K562 (cell line): ENCODE results near the gene CCNL1. TPM values are rescaled to one million over a fixed set of nuclear protein-coding genes. Genes with fewer than 3 reads are reported as not detected.

Experiments used
- FOXM1 ChIP-seq, 2 experiments: fragments of 450-650 bp in 1 of 2; sonication (generic) in 1 of 2; formaldehyde crosslinking in 1 of 2; IDR thresholded peaks; 2 replicates each; pipeline versions ENCODE4 v1.6.1 to v1.9.0; 2017 to 2022; ENCODE audit warnings: low read depth in 2 of 2, mild to moderate bottlenecking in 2 of 2, missing genetic modification reagents in 1 of 2, moderate library complexity in 1 of 2
- LEF1 ChIP-seq: fragments of 450-650 bp; IDR thresholded peaks from 2 replicates; pipeline ENCODE4 v1.6.1; 2016; ENCODE audit warnings: mild to moderate bottlenecking
- MCM7 ChIP-seq, 2 experiments: fragments of 450-650 bp; IDR thresholded peaks; 2 replicates each; pipeline ENCODE4 v1.6.1; 2016 to 2018
- POLR2AphosphoS5 ChIP-seq: IDR thresholded peaks from 2 replicates; pipeline ENCODE4 v1.6.1; 2011; ENCODE audit warnings: mild to moderate bottlenecking, low read depth, low read length, moderate library complexity; ENCODE audit not compliant: control insufficient read depth, insufficient read depth
- ZNF561 ChIP-seq: fragments of 450-650 bp; formaldehyde crosslinking; conservative IDR thresholded peaks from 2 replicates; pipeline ENCODE4 v1.4.0; 2020; ENCODE audit warnings: mild to moderate bottlenecking, moderate library complexity
- polyA plus RNA-seq, 8 experiments: library from polyadenylated mRNA; depleted of rRNA in 4 of 8; stranded (reverse) in 5 of 8; unstranded in 3 of 8; fragments of >200 nt; fragmentation: Nextera tagmentation in 2 of 8; fragmentation: Illumina TruSeq in 1 of 8; extraction: Ambion mirVana in 2 of 8; extraction: Trizol in 1 of 8; gene quantifications; 2 replicates each; pipeline versions ENCODE4 v1.2.1 to v1.2.3, GENCODE V29; 2011 to 2014; ENCODE audit warnings: inconsistent platforms in 1 of 8, missing spikeins in 1 of 8
- total RNA-seq, 7 experiments: library from RNA; depleted of rRNA in 6 of 7; stranded (reverse); fragments of >200 nt in 6 of 7; fragmentation: Illumina TruSeq in 2 of 7; extraction: Trizol in 2 of 7; gene quantifications; 2 replicates each; pipeline versions ENCODE4 v1.2.1 to v1.2.3, GENCODE V29; 2011 to 2021; ENCODE audit warnings: low replicate concordance in 1 of 7
- TF ChIP-seq, protein P1 (sequence below): sonication (generic); formaldehyde crosslinking; IDR thresholded peaks from 2 replicates; pipeline ENCODE4 v1.8.0; 2023; ENCODE audit warnings: mild to moderate bottlenecking, missing genetic modification reagents
- TF ChIP-seq, protein P2 (sequence below), 2 experiments: fragments of 450-650 bp; IDR thresholded peaks; 2 replicates each; pipeline ENCODE4 v1.6.1; 2016; ENCODE audit warnings: mild to moderate bottlenecking in 2 of 2, borderline replicate concordance in 1 of 2, low read depth in 1 of 2, moderate library complexity in 1 of 2
- TF ChIP-seq, protein P3 (sequence below): fragments of 250-450 bp; sonication (Bioruptor Pico); IDR thresholded peaks from 2 replicates; pipeline ENCODE4 v1.4.0; 2020; ENCODE audit warnings: mild to moderate bottlenecking, moderate library complexity

The CCNL1 gene
- total and polyA plus RNA-seq, 9 of the 15 experiments (the other 6 are each of a cell fraction or from before 2014, with no cell fraction given) = 16.1 to 186 (median 132) TPM

DNA sequence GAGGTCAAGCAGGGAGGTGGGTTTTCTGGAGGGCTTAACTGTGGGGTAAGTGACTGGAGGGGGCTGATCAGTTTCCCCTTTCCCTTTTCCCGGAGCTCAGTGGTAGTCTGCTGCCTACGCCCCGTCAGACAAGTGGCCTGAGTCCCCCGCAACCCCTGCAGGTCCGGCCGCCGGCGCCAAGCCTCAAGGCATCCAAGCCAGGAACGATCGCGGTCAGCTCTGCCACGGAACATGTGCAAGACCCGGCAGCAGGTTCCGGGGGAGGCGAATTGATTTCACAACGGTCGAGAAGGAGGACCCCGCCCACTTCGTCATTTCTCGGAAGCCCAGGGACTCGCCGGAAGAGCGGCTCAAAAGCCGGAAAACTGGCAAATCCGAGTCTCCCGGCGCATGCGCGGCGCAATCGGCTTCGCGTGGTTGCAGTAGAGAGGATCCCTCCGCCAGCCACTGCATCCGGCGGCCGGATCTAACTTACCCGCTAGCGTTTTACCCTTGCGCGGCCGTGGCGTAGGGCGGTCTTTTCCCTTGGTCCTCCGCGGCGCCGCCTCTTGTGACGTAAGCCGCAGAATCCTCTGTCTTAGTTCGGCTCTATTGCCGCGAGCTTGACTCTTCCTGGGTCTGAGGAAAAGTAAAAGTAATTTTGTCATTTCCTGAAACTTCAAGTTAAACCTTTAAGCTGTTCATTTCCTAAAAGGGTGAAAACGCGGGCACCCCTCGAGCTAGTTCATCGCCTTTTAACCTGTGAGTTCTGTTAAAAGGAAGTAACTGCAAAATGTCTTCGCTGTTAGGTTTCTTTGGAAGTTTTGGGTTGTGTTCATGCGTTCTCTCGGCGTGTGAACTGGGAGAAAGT lies 14.9 kb upstream of the CCNL1 start (continued):
- TF ChIP-seq, protein P1, sequence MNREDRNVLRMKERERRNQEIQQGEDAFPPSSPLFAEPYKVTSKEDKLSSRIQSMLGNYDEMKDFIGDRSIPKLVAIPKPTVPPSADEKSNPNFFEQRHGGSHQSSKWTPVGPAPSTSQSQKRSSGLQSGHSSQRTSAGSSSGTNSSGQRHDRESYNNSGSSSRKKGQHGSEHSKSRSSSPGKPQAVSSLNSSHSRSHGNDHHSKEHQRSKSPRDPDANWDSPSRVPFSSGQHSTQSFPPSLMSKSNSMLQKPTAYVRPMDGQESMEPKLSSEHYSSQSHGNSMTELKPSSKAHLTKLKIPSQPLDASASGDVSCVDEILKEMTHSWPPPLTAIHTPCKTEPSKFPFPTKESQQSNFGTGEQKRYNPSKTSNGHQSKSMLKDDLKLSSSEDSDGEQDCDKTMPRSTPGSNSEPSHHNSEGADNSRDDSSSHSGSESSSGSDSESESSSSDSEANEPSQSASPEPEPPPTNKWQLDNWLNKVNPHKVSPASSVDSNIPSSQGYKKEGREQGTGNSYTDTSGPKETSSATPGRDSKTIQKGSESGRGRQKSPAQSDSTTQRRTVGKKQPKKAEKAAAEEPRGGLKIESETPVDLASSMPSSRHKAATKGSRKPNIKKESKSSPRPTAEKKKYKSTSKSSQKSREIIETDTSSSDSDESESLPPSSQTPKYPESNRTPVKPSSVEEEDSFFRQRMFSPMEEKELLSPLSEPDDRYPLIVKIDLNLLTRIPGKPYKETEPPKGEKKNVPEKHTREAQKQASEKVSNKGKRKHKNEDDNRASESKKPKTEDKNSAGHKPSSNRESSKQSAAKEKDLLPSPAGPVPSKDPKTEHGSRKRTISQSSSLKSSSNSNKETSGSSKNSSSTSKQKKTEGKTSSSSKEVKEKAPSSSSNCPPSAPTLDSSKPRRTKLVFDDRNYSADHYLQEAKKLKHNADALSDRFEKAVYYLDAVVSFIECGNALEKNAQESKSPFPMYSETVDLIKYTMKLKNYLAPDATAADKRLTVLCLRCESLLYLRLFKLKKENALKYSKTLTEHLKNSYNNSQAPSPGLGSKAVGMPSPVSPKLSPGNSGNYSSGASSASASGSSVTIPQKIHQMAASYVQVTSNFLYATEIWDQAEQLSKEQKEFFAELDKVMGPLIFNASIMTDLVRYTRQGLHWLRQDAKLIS = peak; percentile 96
- TF ChIP-seq LEF1 (0 out of 2 replicates have a peak, but pooled peaks have one; percentile 9), FOXM1 (IDR thresholded peaks at IDR 0.05; ENCODE audit: low read depth) (peak; percentile 72), FOXM1 (CRISPR knock-in tag; IDR thresholded peaks at IDR 0.05; ENCODE audit: low read depth) (peak; percentile 92; the same call in 1 of the 2 replicates), POLR2AphosphoS5 (peak; percentile 86), MCM7 (IDR thresholded peaks at IDR 0.05) (no peak), ZNF561 (CRISPR knock-in tag) (no peak)
- TF ChIP-seq, protein P2, sequence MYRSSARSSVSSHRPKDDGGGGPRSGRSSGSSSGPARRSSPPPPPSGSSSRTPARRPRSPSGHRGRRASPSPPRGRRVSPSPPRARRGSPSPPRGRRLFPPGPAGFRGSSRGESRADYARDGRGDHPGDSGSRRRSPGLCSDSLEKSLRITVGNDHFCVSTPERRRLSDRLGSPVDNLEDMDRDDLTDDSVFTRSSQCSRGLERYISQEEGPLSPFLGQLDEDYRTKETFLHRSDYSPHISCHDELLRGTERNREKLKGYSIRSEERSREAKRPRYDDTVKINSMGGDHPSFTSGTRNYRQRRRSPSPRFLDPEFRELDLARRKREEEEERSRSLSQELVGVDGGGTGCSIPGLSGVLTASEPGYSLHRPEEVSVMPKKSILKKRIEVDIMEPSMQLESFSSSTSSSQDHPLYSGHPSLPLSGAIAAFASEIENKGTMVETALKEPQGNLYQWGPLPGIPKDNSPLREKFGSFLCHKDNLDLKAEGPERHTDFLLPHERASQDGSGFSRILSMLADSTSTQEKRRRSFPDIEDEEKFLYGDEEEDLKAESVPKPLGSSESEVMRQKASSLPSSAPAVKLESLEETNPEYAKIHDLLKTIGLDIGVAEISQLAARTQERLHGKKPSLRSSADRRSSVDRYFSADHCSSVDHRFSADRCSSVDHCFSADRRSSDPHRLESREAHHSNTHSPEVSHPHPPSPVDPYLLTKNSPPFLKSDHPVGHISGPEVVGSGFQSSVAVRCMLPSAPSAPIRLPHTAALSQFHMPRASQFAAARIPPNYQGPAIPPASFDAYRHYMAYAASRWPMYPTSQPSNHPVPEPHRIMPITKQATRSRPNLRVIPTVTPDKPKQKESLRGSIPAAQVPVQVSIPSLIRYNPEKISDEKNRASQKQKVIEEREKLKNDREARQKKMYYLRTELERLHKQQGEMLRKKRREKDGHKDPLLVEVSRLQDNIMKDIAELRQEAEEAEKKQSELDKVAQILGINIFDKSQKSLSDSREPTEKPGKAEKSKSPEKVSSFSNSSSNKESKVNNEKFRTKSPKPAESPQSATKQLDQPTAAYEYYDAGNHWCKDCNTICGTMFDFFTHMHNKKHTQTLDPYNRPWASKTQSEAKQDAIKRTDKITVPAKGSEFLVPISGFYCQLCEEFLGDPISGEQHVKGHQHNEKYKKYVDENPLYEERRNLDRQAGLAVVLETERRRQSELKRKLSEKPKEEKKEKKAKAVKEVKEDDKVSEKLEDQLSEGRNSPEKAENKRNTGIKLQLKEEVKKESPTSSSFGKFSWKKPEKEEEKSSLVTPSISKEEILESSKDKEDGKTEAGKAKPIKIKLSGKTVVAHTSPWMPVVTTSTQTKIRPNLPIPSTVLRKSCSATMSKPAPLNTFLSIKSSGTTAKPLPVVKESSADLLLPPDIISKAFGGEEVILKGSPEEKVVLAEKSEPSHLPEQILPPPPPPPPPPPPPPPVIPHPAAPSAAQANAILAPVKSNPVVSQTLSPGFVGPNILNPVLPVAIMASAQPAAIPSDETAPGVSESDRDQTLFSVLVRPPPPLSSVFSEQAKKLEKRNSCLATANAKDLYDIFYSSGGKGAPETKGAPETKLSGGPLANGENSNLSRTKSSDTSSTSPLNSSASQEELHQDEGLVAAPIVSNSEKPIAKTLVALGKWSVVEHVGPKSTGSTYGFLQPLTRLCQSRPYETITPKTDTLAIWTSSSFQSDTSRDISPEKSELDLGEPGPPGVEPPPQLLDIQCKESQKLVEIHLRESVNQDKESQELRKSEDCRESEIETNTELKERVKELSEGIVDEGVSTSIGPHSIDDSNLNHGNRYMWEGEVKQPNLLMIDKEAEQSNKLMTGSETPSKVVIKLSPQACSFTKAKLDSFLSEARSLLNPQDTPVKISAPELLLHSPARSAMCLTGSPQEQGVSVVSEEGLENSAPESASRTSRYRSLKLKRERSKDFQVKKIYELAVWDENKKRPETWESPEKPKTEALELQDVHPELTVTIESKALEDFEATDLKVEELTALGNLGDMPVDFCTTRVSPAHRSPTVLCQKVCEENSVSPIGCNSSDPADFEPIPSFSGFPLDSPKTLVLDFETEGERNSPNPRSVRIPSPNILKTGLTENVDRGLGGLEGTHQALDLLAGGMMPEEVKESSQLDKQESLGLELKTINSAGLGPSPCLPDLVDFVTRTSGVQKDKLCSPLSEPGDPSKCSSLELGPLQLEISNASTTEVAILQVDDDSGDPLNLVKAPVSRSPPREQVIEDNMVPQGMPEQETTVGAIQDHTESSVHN (IDR thresholded peaks at IDR 0.05; ENCODE audit: borderline replicate concordance in 1 of 2, low read depth in 1 of 2) = peak in 1 of 2 experiments; percentile 16; a peak in 1 of 4 replicates
- TF ChIP-seq, protein P3, sequence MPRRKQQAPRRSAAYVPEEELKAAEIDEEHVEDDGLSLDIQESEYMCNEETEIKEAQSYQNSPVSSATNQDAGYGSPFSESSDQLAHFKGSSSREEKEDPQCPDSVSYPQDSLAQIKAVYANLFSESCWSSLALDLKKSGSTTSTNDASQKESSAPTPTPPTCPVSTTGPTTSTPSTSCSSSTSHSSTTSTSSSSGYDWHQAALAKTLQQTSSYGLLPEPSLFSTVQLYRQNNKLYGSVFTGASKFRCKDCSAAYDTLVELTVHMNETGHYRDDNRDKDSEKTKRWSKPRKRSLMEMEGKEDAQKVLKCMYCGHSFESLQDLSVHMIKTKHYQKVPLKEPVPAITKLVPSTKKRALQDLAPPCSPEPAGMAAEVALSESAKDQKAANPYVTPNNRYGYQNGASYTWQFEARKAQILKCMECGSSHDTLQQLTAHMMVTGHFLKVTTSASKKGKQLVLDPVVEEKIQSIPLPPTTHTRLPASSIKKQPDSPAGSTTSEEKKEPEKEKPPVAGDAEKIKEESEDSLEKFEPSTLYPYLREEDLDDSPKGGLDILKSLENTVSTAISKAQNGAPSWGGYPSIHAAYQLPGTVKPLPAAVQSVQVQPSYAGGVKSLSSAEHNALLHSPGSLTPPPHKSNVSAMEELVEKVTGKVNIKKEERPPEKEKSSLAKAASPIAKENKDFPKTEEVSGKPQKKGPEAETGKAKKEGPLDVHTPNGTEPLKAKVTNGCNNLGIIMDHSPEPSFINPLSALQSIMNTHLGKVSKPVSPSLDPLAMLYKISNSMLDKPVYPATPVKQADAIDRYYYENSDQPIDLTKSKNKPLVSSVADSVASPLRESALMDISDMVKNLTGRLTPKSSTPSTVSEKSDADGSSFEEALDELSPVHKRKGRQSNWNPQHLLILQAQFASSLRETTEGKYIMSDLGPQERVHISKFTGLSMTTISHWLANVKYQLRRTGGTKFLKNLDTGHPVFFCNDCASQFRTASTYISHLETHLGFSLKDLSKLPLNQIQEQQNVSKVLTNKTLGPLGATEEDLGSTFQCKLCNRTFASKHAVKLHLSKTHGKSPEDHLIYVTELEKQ (CRISPR knock-in tag) = no peak
